Right cardiac atrium (tissue), 5 donors: ENCODE data around the gene WNT3A. TPM values are rescaled to one million over a fixed set of nuclear protein-coding genes. Genes with fewer than 3 reads are reported as not detected.

ENCODE experiments used
- ATAC-seq, 2 donors: fragments of 200-7000 bp; cut with Tn5 transposase; one replicate each; pipeline versions ENCODE4 v1.8.0 to v1.9.1; 2020; ENCODE audit warnings: moderate library complexity in 2 of 2, mild to moderate bottlenecking in 1 of 2
- DNase-seq, 3 donors: peaks; one replicate each; pipeline ENCODE4 v3.0.0-alpha.2; 2020
- H3K27ac ChIP-seq: one replicate; pipeline ENCODE4 v1.5.1; 2013; ENCODE audit warnings: mild to moderate bottlenecking, low read length, control low read depth, moderate library complexity
- H3K27me3 ChIP-seq: one replicate; pipeline ENCODE4 v1.6.1; 2013; ENCODE audit not compliant: control insufficient read depth, insufficient read depth
- H3K4me1 ChIP-seq: one replicate; pipeline ENCODE4 v1.6.1; 2013; ENCODE audit warnings: low read length; ENCODE audit not compliant: control insufficient read depth, insufficient read depth
- H3K4me3 ChIP-seq: one replicate; pipeline ENCODE4 v1.5.1; 2013; ENCODE audit warnings: low read length, control low read depth
- H3K9me3 ChIP-seq: one replicate; pipeline ENCODE4 v1.6.1; 2013; ENCODE audit warnings: low read length; ENCODE audit not compliant: control insufficient read depth
- WGBS: extraction: QIAGEN DNeasy Blood & Tissue Kit; methylation state at CpG from one replicate; pipeline ENCODE4 v1.1.7; 2013; 5-methylcytosine and 5-hydroxymethylcytosine counted together
- intact Hi-C, 4 donors: fragments of 100-400 bp; cut with DNase I; formaldehyde crosslinking; loops; one replicate each; pipeline versions ENCODE4 v1.11.0 to v1.14.0; 2022 to 2023
- polyA plus RNA-seq: library from polyadenylated mRNA; stranded (reverse); fragments of 200-250 nt; gene quantifications from one replicate; pipeline ENCODE4 v1.2.3, GENCODE V29; 2013
- total RNA-seq, 4 donors: library from RNA; stranded (reverse); fragmentation: NEBNext Ultra II Directional; extraction: Animal tissue kit (Norgen Biotek cat#: 25700); gene quantifications; one replicate each; pipeline ENCODE4 v1.2.1, GENCODE V29; 2021
- donor health status: healthy with polysubstance abuse.
- donor health status: DM: no; HTN: yes; CAD: no.
- donor health status: DM: no; HTN: no; CAD: no.
- donor health status: DM: no; HTN: yes; CAD: no; lungs with severe emphysema.
- donor health status: DM: yes; HTN: yes; CAD: no.

Gene WNT3A
- total and polyA plus RNA-seq, 5 donors = not detected

DNA sequence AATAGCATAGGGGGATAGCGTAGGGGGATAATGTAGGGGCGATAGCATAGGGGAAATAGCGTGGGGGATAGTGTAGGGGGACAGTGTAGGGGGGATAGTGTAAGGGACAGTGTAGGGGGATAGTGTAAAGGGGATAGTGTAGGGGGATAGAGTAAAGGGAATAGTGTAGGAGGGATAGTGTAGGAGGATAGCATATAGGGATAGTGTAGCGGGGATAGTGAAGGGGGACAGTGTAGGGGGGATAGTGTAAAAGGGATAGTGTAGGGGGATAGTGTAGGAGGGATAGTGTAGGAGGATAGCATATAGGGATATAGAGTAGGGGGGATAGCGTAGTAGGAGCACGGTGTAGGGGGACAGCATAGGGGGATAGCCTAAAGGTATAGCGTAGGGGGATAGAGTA, 61.6 kb downstream of the WNT3A start:
- intact Hi-C loops = no loop called here
- no peaks in the 10 kb centered on the region for H3K27me3 ChIP-seq
- DNase-seq (no peak), ATAC-seq (no peak)
- no peak overlapping the region for H3K4me3 ChIP-seq
- H3K9me3 ChIP-seq = no peaks in the 10 kb centered on the region
- no peak overlapping the region for H3K27ac ChIP-seq
- no peaks in the 10 kb centered on the region for H3K4me1 ChIP-seq
- 69% methylated on average over 7 of the region's 7 CpGs for WGBS

- Histone ChIP-seq H3K9me3 (no peaks in the 10 kb centered on the region), H3K4me1 (no peaks in the 10 kb centered on the region), H3K4me3 (no peak overlapping the region), H3K27ac (no peak overlapping the region), H3K27me3 (no peaks in the 10 kb centered on the region)
- intact Hi-C loops = no loop called here
- ATAC-seq = no peak
- DNase-seq = no peak
- 57% methylated on average over 2 of the region's 2 CpGs for WGBS
These were observed 63.4 kb downstream of the WNT3A start for GRCh38 chr1:228070173-228070572.

GRCh38 chr1:228070851-228071250, 64.1 kb downstream of the WNT3A start:
- no peak overlapping the region for H3K27ac ChIP-seq
- no peaks in the 10 kb centered on the region for H3K4me1 ChIP-seq
- no peak for DNase-seq
- intact Hi-C loops = no loop called here
- no peaks in the 10 kb centered on the region for H3K9me3 ChIP-seq
- 66% methylated on average over 3 of the region's 3 CpGs for WGBS
- no peak for ATAC-seq
- H3K4me3 ChIP-seq = no peak overlapping the region
- H3K27me3 ChIP-seq = no peaks in the 10 kb centered on the region

GRCh38 chr1:228071839-228072657, 65.2 kb downstream of the WNT3A start:
- Histone ChIP-seq H3K27me3 (no peaks in the 10 kb centered on the region), H3K4me1 (no peaks in the 10 kb centered on the region), H3K27ac (no peak overlapping the region), H3K4me3 (no peak overlapping the region), H3K9me3 (no peaks in the 10 kb centered on the region)
- ATAC-seq (peak in 1 of 2 donors; percentile 3), DNase-seq (peak in 1 of 3 donors; percentile 21)
- intact Hi-C loops = no loop called here
- 47% methylated on average over 7 of the region's 7 CpGs for WGBS

GRCh38 chr1:228072658-228073043, 65.9 kb downstream of the WNT3A start:
- H3K4me3 ChIP-seq = no peak overlapping the region
- no peak overlapping the region for H3K27ac ChIP-seq
- ATAC-seq (no peak), DNase-seq (peak in 1 of 3 donors; percentile 39)
- intact Hi-C loops = no loop called here
- H3K4me1 ChIP-seq = no peaks in the 10 kb centered on the region
- H3K9me3 ChIP-seq = no peaks in the 10 kb centered on the region
- no peaks in the 10 kb centered on the region for H3K27me3 ChIP-seq
- WGBS = 48% methylated on average over 5 of the region's 5 CpGs

GRCh38 chr1:228073061-228073856, 66.5 kb downstream of the WNT3A start:
- WGBS = 64% methylated on average over 23 of the region's 23 CpGs
- Histone ChIP-seq H3K27ac (no peak overlapping the region), H3K4me1 (no peaks in the 10 kb centered on the region), H3K27me3 (no peaks in the 10 kb centered on the region), H3K4me3 (no peak overlapping the region), H3K9me3 (no peaks in the 10 kb centered on the region)
- ATAC-seq (no peak), DNase-seq (peak in 1 of 3 donors; percentile 55)
- intact Hi-C loops = no loop called here

DNA sequence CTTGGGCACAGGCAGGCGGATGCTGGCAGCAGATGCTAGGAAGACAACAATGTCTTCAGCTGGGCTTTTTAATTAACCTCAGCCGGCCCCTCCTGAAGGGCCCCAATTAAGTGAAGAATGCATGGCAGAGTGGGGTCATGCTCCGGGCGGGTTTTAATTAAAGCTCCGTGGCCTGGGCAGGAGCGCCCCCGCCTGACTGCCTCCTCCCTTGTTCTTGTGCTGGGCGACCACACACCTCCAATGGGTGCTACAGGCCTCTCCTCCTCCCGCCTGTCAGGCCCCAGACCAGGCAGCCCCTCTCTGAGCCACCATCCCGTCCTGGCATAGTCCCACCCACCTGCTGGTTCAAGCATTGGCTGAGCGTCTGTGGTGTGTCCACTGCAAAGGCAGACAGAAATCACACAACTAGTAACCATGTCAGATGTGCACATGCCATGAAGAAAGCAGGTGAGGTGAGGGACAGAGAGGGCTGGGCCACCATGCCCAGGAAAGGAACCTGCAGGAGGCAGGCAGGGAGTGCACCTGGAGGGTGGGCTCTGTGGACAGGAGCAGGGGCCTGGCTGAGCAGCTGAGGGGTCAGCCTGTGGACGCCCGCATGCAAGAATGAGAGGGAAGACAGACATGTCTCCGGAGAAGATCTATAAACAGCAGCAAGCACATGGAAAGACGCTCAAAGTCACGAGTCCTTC, 67.2 kb downstream of the WNT3A start:
- intact Hi-C loops = no loop called here
- 38% methylated on average over 16 of the region's 16 CpGs for WGBS
- Histone ChIP-seq H3K27me3 (no peaks in the 10 kb centered on the region), H3K4me1 (no peaks in the 10 kb centered on the region), H3K9me3 (no peaks in the 10 kb centered on the region), H3K27ac (no peak overlapping the region), H3K4me3 (no peak overlapping the region)
- peak in 2 of 3 donors; percentile 14 to 44 for DNase-seq
- no peak for ATAC-seq

- Histone ChIP-seq H3K4me3 (no peak overlapping the region), H3K27me3 (no peaks in the 10 kb centered on the region), H3K9me3 (no peaks in the 10 kb centered on the region), H3K27ac (no peak overlapping the region), H3K4me1 (no peaks in the 10 kb centered on the region)
- peak; percentile 34 to 73 (median 64) for DNase-seq
- intact Hi-C loops = no loop called here
- peak; percentile 17 to 26 for ATAC-seq
- 39% methylated on average over 18 of the region's 18 CpGs for WGBS
These were observed 68.3 kb downstream of the WNT3A start for GRCh38 chr1:228074954-228075730.

DNA sequence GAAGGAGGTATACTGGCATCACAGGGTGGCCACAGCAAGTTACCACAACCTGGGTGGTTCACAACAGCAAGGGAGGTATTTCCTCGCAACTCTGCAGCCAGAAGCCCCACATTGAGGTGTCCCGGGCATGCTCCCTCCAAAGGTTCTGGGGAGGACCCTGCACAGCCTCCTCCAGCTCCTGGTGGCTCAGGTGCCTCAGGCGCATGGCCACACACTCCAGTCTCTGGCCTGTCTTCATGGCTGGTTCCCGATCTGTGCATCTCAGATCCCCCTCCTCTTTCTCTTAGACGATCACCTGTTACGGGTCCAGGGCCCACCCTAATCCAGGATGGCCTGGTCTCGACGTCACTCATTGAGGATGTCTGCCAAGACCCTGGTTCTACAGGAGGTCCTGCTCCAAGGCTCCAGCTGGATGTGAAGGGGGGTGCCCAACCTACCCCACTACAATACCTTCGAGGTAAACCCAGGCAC, 69.0 kb downstream of the WNT3A start:
- Histone ChIP-seq H3K4me3 (no peak overlapping the region), H3K9me3 (no peaks in the 10 kb centered on the region), H3K4me1 (no peaks in the 10 kb centered on the region), H3K27ac (no peak overlapping the region), H3K27me3 (no peaks in the 10 kb centered on the region)
- ATAC-seq (no peak), DNase-seq (peak in 1 of 3 donors; percentile 16)
- WGBS = 84% methylated on average over 9 of the region's 9 CpGs
- intact Hi-C loops = no loop called here

- Histone ChIP-seq H3K9me3 (no peaks in the 10 kb centered on the region), H3K27ac (no peak overlapping the region), H3K4me1 (no peaks in the 10 kb centered on the region), H3K27me3 (no peaks in the 10 kb centered on the region), H3K4me3 (no peak overlapping the region)
- DNase-seq (peak in 2 of 3 donors; percentile 14 to 35), ATAC-seq (no peak)
- 65% methylated on average over 9 of the region's 9 CpGs for WGBS
- intact Hi-C loops = no loop called here
These were observed 70.1 kb downstream of the WNT3A start for GRCh38 chr1:228076796-228077430.
